Dermis lymphatic vessel endothelial cell (primary cell): ENCODE measurements around the gene KCNK18. TPM values are rescaled to one million over a fixed set of nuclear protein-coding genes. Genes with fewer than 3 reads are reported as not detected.

Source experiments
- total RNA-seq: library from RNA; depleted of rRNA; stranded (reverse); fragments of >200 nt; gene quantifications from 2 replicates; pipeline ENCODE4 v1.2.1, GENCODE V29; 2014

The KCNK18 gene
- total RNA-seq = not detected in 2 replicates

DNA sequence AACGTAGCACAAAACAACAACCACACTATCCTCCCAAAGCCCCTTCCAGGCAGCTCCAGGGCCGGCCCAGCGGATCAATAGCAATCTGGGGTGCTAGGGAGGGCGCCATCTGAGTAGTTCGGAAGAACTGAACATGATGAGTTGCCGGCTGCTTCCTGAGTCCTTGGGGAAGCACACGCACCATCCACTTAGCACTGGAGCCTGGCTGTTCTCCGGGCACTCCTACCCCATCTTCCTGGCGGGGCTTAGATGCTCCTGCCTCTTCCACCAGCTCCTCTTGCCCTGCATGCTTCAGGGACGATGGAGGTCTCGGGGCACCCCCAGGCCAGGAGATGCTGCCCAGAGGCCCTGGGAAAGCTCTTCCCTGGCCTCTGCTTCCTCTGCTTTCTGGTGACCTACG is at the start of gene KCNK18:
TSS of gene KCNK18 (plus strand) at position 301 of the 400 bp plus-strand sequence. CDS start at position 301, 0 bp downstream.

DNA sequence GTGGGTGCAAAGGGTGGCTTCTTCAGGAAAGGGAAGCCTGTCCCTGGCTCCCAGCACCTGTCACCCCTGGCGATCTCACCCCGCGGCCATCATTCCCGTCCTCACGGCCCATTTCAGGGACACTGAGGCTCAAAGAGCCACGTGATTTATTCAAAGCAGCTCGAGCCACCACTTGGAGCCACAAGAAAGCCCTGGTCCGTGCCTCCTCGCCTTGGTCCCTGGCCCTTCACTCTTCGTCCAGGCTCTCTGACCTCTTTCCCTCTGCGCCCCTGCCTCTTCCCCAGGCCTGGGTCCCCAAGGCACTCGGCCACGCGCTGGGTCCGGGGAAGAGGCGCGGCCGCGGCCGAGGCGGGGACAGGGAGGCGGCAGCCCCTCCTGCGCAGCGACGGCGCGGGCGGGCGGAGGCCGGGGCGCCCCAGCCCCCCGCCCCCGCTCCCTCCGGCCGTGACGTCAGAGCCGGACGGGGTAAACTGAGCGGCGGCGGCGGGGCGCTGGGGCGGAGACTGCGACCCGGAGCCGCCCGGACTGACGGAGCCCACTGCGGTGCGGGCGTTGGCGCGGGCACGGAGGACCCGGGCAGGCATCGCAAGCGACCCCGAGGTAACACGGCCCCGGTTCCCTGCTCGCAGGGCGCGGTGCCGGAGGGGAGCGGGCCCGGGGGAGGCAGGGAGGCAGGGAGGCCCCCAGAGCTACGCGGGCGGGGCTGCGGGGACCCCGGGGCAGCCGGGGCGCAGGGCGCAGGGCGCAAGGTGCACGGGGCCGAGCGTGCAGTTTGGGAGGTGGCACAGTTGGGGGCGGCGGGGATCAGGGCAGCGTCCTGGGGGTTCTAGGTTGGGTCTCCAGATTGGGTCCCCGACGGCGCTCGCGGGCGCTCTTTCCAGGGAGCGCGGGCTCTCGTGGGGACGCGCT is 43.6 kb downstream of the KCNK18 start, which contains the start of gene SLC18A2:
TSS of gene SLC18A2 (plus strand) at position 494 of the 909 bp plus-strand sequence. CDS start 580 bp downstream, outside the sequence.

Other genes starting within 250 kb of the KCNK18 start
- 0.65 and 2.1 TPM in 2 replicates for gene SHTN1, start 192.3 kb upstream of the KCNK18 start, total RNA-seq
- gene VAX1, start 59.2 kb upstream of the KCNK18 start, total RNA-seq = not detected in 2 replicates
- gene SLC18A2, start 43.6 kb downstream of the KCNK18 start, total RNA-seq = under 0.01 TPM in 1 of 2 replicates, not detected in the other
- 12.6 and 17.2 TPM in 2 replicates for gene PDZD8, start 178.0 kb downstream of the KCNK18 start, total RNA-seq